Activated CD4-positive, alpha-beta T cell treated with anti-CD3 and anti-CD28 coated beads for 36 hours (primary cell): ENCODE results near the gene TRPM5. TPM values are rescaled to one million over a fixed set of nuclear protein-coding genes. Genes with fewer than 3 reads are reported as not detected.

Source experiments
- ATAC-seq: fragments of 200-7000 bp; cut with Tn5 transposase; one replicate; pipeline ENCODE4 v1.10.0; 2021; ENCODE audit warnings: mild to moderate bottlenecking, moderate library complexity
- CTCF ChIA-PET: fragments of 350-600 bp; sonication (Branson Sonifier 250); formaldehyde crosslinking; loops from one replicate; lab custom pipeline; 2021; ENCODE audit warnings: antibody characterized with exemption; lab: Charles Lee
- POLR2A ChIA-PET: fragments of 350-600 bp; sonication (Branson Sonifier 250); formaldehyde crosslinking; loops from one replicate; lab custom pipeline; 2021; ENCODE audit warnings: antibody characterized with exemption, inconsistent platforms; lab: Charles Lee
- DNase-seq: peaks from one replicate; pipeline ENCODE4 v3.0.0-alpha.2; 2020
- H3K27ac Mint-ChIP-seq: one replicate; pipeline ENCODE4 v1.8.0; 2021; ENCODE audit warnings: mixed read lengths
- H3K27me3 Mint-ChIP-seq: one replicate; pipeline ENCODE4 v1.8.0; 2021; ENCODE audit warnings: mixed read lengths
- H3K36me3 Mint-ChIP-seq: one replicate; pipeline ENCODE4 v1.8.0; 2021; ENCODE audit warnings: low read depth, mixed read lengths
- H3K4me1 Mint-ChIP-seq: one replicate; pipeline ENCODE4 v1.8.0; 2021; ENCODE audit warnings: mixed read lengths
- H3K4me3 Mint-ChIP-seq: one replicate; pipeline ENCODE4 v1.8.0; 2021; ENCODE audit warnings: mild to moderate bottlenecking, moderate library complexity, mixed read lengths
- H3K9me3 Mint-ChIP-seq: one replicate; pipeline ENCODE4 v1.8.0; 2021; ENCODE audit warnings: low read depth, mixed read lengths
- intact Hi-C, 2 experiments: fragments of 100-400 bp; cut with DNase I in 1 of 2; cut with micrococcal nuclease in 1 of 2; formaldehyde crosslinking; loops; one replicate each; pipeline versions ENCODE4 v1.14.2 to v1.15.1; 2022 to 2024; cut with DNase I, micrococcal nuclease
- total RNA-seq, 2 experiments: library from RNA; stranded (reverse); gene quantifications; one replicate each; pipeline ENCODE4 v1.2.3, GENCODE V29; 2021

The TRPM5 gene
- total RNA-seq, 2 experiments from 2014 or later, result 0.05 TPM; not detected in 1

DNA sequence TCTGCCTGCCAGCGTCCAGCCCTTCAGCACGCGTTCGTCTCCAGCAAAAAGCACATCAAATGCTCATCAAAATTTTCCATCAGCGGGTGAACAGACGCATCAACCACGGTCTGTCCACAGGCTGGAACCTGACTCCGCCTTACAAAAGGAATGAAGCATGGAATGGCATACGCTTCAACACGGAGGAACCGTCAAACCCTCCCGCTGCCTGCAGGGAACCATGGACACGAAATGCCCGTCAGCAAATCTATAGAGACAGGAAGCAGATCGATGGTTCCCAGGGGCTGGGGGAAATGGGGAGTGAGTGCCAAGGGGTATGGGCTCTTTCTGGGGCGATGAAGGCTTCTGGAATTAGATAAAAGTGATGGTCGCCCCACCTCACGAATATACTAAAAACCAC is 27.5 kb downstream of the TRPM5 start:
- Mint-ChIP-seq H3K27ac (no peak overlapping the region), H3K9me3 (no peaks in the 10 kb centered on the region), H3K4me3 (no peak overlapping the region), H3K36me3 (no peaks in the 10 kb centered on the region), H3K27me3 (no peaks in the 10 kb centered on the region), H3K4me1 (no peaks in the 10 kb centered on the region)
- DNase-seq, result no peak
- ChIA-PET CTCF (interaction anchor here (5.1 kb wide), 1 partner anchor 113 kb away, joined by 102 read pairs; the partner anchor contains the start of genes C11orf21 and TSPAN32), POLR2A (no interaction called here)
- ATAC-seq, result no peak
- intact Hi-C loops, result no loop called here

GRCh38 chr11:2415601-2416380 is 28.5 kb downstream of the TRPM5 start:
- Mint-ChIP-seq H3K4me1 (no peaks in the 10 kb centered on the region), H3K27me3 (no peaks in the 10 kb centered on the region), H3K4me3 (no peak overlapping the region), H3K27ac (no peak overlapping the region), H3K36me3 (no peaks in the 10 kb centered on the region), H3K9me3 (no peaks in the 10 kb centered on the region)
- no peak for DNase-seq
- CTCF ChIA-PET, result no interaction called here
- intact Hi-C loops, result no loop called here
- POLR2A ChIA-PET, result no interaction called here
- ATAC-seq, result no peak

GRCh38 chr11:2415171-2415570 is 29.1 kb downstream of the TRPM5 start:
- intact Hi-C loops, result no loop called here
- POLR2A ChIA-PET, result no interaction called here
- H3K27me3 Mint-ChIP-seq, result no peaks in the 10 kb centered on the region
- ATAC-seq (no peak), DNase-seq (no peak)
- no peaks in the 10 kb centered on the region for H3K36me3 Mint-ChIP-seq
- no peak overlapping the region for H3K27ac Mint-ChIP-seq
- H3K4me3 Mint-ChIP-seq, result no peak overlapping the region
- CTCF ChIA-PET, result no interaction called here
- no peaks in the 10 kb centered on the region for H3K9me3 Mint-ChIP-seq
- no peaks in the 10 kb centered on the region for H3K4me1 Mint-ChIP-seq

DNA sequence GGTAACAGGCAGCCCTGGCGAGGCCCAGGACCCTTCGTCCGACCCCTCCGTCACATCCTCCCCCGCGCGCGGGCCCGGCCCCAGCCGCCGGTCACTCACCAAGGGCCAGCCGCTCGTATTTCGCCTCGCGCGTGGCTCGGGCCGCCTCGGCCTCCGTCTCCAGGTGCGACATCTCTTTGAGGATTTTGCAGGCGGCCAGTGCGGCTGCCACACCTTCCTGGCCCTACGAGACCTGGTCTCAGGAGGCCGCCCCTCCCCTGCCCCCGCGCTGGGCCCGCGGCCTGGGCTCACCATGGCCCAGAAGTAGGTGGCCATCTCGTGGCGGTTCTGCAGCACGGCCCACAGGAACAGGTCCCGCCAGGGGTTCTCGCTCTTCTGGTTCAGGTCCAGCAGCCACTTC is 29.7 kb downstream of the TRPM5 start:
- Mint-ChIP-seq H3K27ac (no peak overlapping the region), H3K27me3 (no peaks in the 10 kb centered on the region), H3K4me3 (no peak overlapping the region), H3K4me1 (no peaks in the 10 kb centered on the region), H3K36me3 (no peaks in the 10 kb centered on the region), H3K9me3 (no peaks in the 10 kb centered on the region)
- CTCF ChIA-PET, result no interaction called here
- intact Hi-C loops, result no loop called here
- no peak for DNase-seq
- ATAC-seq, result no peak
- POLR2A ChIA-PET, result no interaction called here

GRCh38 chr11:2413742-2414579 is 30.4 kb downstream of the TRPM5 start:
- ChIA-PET POLR2A (no interaction called here), CTCF (no interaction called here)
- Mint-ChIP-seq H3K9me3 (no peaks in the 10 kb centered on the region), H3K36me3 (no peaks in the 10 kb centered on the region), H3K27ac (no peak overlapping the region), H3K4me1 (no peaks in the 10 kb centered on the region), H3K27me3 (no peaks in the 10 kb centered on the region), H3K4me3 (no peak overlapping the region)
- no peak for DNase-seq
- no peak for ATAC-seq
- intact Hi-C loops, result no loop called here

DNA sequence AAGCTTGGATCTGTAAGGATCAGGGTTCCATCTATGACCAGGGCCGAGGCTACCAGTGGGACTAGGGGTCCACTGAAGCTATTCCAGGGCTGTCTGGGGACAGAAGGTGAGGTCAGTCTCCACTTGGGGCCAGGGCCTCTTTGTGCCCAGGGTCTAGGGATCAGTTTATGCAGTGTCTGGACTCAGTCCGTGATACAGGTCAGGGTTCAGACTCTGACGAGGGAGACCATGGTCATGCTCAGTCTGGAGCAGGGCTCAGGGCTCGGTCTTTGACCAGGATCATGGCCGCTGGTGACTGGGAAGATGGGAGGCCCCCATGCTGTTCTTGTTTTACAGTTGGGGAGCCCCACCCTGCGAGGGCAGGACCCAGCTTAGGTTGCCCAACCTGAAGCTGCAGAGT is 32.0 kb downstream of the TRPM5 start:
- H3K4me3 Mint-ChIP-seq, result no peak overlapping the region
- H3K9me3 Mint-ChIP-seq, result no peaks in the 10 kb centered on the region
- ChIA-PET POLR2A (no interaction called here), CTCF (interaction anchor here (1.0 kb wide), 1 partner anchor 113 kb away, joined by 3 read pairs; no protein-coding TSS in a partner anchor)
- no peaks in the 10 kb centered on the region for H3K27me3 Mint-ChIP-seq
- H3K36me3 Mint-ChIP-seq, result no peaks in the 10 kb centered on the region
- intact Hi-C loops, result no loop called here
- DNase-seq (no peak), ATAC-seq (no peak)
- H3K4me1 Mint-ChIP-seq, result no peaks in the 10 kb centered on the region
- no peak overlapping the region for H3K27ac Mint-ChIP-seq

GRCh38 chr11:2411446-2412305 is 32.6 kb downstream of the TRPM5 start:
- Mint-ChIP-seq H3K9me3 (no peaks in the 10 kb centered on the region), H3K27me3 (no peaks in the 10 kb centered on the region), H3K36me3 (no peaks in the 10 kb centered on the region), H3K27ac (no peak overlapping the region), H3K4me3 (no peak overlapping the region), H3K4me1 (no peaks in the 10 kb centered on the region)
- CTCF ChIA-PET, result interaction anchor here (1.0 kb wide), 1 partner anchor 112 kb away, joined by 3 read pairs; no protein-coding TSS in a partner anchor
- POLR2A ChIA-PET, result no interaction called here
- DNase-seq, result no peak
- intact Hi-C loops, result no loop called here
- no peak for ATAC-seq

DNA sequence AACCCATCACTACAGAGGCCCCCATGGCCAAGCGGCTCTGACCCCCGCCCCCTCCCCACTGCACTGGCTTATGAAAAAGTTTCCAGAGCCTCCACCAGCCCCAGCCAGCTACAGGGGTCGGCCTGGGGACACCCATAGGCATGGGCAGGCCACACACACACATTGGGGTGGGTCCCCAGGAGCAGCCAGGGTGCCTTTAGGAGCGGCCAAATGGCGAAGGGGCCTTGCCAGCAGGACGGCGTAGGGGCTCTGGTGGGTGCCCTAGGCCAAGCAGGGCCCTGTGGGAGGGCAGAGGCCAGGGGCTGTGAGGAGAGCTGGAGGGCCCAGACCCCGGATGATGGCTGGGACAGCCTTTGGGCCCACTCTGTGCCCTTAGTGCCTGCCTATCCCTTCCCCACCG is 33.7 kb downstream of the TRPM5 start:
- ATAC-seq (no peak), DNase-seq (no peak)
- intact Hi-C loops, result no loop called here
- ChIA-PET CTCF (interaction anchor here (0.5 to 2.5 kb wide), 2 partner anchors 10 to 661 kb away, joined by 4 to 9 read pairs; no protein-coding TSS in a partner anchor), POLR2A (no interaction called here)
- Mint-ChIP-seq H3K27me3 (no peaks in the 10 kb centered on the region), H3K4me1 (no peaks in the 10 kb centered on the region), H3K27ac (no peak overlapping the region), H3K4me3 (no peak overlapping the region), H3K9me3 (no peaks in the 10 kb centered on the region), H3K36me3 (no peaks in the 10 kb centered on the region)

DNA sequence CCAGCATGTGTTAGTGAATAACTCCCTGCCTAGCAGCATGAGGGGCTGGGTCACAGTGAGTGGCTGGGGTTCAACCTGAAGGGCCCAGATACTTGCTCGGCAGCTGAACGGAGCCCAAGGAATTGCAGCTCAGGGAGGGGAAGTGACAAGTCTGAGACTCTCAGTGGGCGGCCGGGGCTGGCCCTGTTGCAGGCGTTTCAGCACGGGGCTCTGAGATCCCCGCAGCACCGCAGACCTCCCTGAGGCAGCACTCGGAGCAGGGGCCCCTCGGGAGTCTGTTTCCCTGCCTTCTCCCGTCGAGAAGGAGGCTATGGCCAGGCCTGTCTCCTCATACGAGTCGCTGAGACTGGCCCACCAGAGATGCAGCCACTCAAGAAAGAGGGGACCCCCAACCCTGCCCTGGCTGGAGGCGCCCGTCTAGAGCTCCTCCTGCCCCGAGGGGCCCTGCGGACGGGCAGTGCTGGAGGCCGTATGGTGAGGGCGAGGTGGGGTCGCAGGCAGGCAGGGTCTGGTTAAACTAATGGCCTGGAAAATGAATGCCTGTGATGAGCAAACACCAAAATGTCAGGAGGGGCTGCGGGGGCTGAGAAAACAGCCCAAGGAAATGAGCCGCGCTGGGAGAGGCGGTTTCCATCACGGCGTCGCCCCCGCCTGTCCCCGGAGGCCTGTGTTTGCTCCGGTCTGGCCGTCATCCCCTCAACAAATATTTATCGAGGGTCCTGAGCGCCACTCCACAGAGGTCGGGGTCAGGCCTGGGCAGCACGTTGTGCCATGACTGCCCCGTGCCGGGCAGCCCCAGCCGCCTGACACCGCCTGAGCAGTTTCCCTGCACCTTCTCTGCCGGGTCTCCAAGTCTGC is 34.5 kb downstream of the TRPM5 start:
- no peak overlapping the region for H3K27ac Mint-ChIP-seq
- intact Hi-C loops, result no loop called here
- no peaks in the 10 kb centered on the region for H3K27me3 Mint-ChIP-seq
- no peaks in the 10 kb centered on the region for H3K36me3 Mint-ChIP-seq
- ATAC-seq (no peak), DNase-seq (no peak)
- H3K9me3 Mint-ChIP-seq, result no peaks in the 10 kb centered on the region
- no peaks in the 10 kb centered on the region for H3K4me1 Mint-ChIP-seq
- CTCF ChIA-PET, result interaction anchor here (0.7 to 2.5 kb wide), 4 partner anchors 9 to 127 kb away, joined by 3 to 9 read pairs (median 4); partner anchors contain the start of gene TSSC4
- H3K4me3 Mint-ChIP-seq, result no peak overlapping the region
- POLR2A ChIA-PET, result no interaction called here

- no peaks in the 10 kb centered on the region for H3K27me3 Mint-ChIP-seq
- ChIA-PET POLR2A (no interaction called here), CTCF (interaction anchor here (0.7 to 2.5 kb wide), 4 partner anchors 9 to 128 kb away, joined by 3 to 9 read pairs (median 4); partner anchors contain the start of gene TSSC4)
- no peak for ATAC-seq
- intact Hi-C loops, result no loop called here
- no peak for DNase-seq
- H3K4me3 Mint-ChIP-seq, result no peak overlapping the region
- no peak overlapping the region for H3K27ac Mint-ChIP-seq
- H3K9me3 Mint-ChIP-seq, result no peaks in the 10 kb centered on the region
- H3K36me3 Mint-ChIP-seq, result no peaks in the 10 kb centered on the region
- no peaks in the 10 kb centered on the region for H3K4me1 Mint-ChIP-seq
Measured at GRCh38 chr11:2409126-2409525, 35.2 kb downstream of the TRPM5 start.
